ENCODE measurements around the gene SLC22A14.

DNA sequence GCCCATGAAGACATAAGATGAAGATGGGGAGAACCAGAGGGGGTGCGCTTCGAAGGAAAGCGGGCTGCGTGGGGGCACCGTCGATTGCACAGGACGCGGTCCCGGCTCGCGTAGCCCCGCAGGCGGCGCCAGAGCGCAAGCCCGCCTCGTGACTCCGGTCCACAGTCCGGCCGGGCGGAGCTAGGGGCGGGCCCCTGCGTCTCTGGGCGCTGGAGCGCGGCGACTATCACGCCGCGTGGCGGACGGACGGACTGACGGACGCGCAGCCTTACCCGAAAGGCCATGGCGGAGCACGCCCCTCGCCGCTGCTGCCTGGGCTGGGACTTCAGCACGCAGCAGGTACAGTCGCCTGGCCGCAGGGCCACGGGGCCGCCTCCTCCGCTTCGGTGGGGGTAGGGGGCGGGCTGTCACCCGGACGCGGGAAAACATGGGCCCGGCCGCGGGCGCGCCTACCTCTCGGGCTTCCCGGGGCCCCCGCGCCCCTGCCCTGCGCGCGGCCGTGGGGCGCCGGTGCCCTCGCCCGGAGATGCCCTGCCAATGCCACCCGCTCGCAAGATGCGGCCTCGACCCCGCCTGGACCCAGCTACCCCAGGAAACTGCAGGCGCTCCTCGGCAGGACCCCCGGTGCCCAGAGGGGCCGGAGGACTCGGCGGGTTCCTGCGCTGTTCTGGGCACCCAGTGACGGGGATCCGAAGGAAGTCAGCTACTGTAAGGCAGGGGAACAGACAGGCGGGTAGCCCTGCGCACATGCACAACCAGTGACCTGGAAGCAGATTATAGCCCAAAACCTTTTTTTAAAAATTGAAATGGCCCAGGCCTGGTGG lies 64.7 kb downstream of the SLC22A14 start, which contains the start of gene XYLB:
- TF ChIP-seq POLR2A (IDR thresholded peaks at IDR 0.05) = peak in 1 of 2 donors; percentile 40
- peak; percentile 87 to 95 (median 93) for TF ChIP-seq CTCF (IDR thresholded peaks at IDR 0.05)
